NAMALWA (cell line): ENCODE measurements around the gene NPM1.

Experiments used
- DNase-seq: peaks from one replicate; pipeline ENCODE4 v3.0.0-alpha.2; 2015; ENCODE audit warnings: low spot score

The NPM1 gene

GRCh38 chr5:171450423-171451331 is 63.0 kb downstream of the NPM1 start:
- no peak for DNase-seq

GRCh38 chr5:171451421-171451820 is 63.8 kb downstream of the NPM1 start:
- no peak for DNase-seq

GRCh38 chr5:171453056-171453725 is 65.5 kb downstream of the NPM1 start:
- DNase-seq, result peak; percentile 21

GRCh38 chr5:171453988-171454387 is 66.3 kb downstream of the NPM1 start:
- DNase-seq, result no peak

GRCh38 chr5:171454549-171454948 is 66.9 kb downstream of the NPM1 start:
- no peak for DNase-seq

GRCh38 chr5:171455522-171455921 is 67.9 kb downstream of the NPM1 start:
- DNase-seq, result no peak

GRCh38 chr5:171457208-171457981 is 69.7 kb downstream of the NPM1 start:
- no peak for DNase-seq

- DNase-seq, result no peak
Measured at GRCh38 chr5:171459839-171460238, 72.2 kb downstream of the NPM1 start.
